Activated CD4-positive, alpha-beta T cell treated with anti-CD3 and anti-CD28 coated beads, Interleukin-2, amount 10 ng/mL, durations not matched to agents 7 days and 5 days (primary cell): ENCODE results near the gene TTC16. TPM values are rescaled to one million over a fixed set of nuclear protein-coding genes. Genes with fewer than 3 reads are reported as not detected.

ENCODE experiments used
- CTCF ChIA-PET: fragments of 350-600 bp; sonication (Branson Sonifier 250); formaldehyde crosslinking; loops from one replicate; lab custom pipeline; 2021; ENCODE audit warnings: antibody characterized with exemption; lab: Charles Lee
- POLR2A ChIA-PET: fragments of 350-600 bp; sonication (Branson Sonifier 250); formaldehyde crosslinking; loops from one replicate; lab custom pipeline; 2021; ENCODE audit warnings: antibody characterized with exemption; lab: Charles Lee
- DNase-seq: peaks from one replicate; pipeline ENCODE4 v3.0.0-alpha.2; 2020
- H3K27ac Mint-ChIP-seq: one replicate; pipeline ENCODE4 v1.8.0; 2021; ENCODE audit warnings: mild to moderate bottlenecking, moderate library complexity, mixed read lengths
- H3K27me3 Mint-ChIP-seq: one replicate; pipeline ENCODE4 v1.8.0; 2021; ENCODE audit warnings: mixed read lengths
- H3K36me3 Mint-ChIP-seq: one replicate; pipeline ENCODE4 v1.8.0; 2021; ENCODE audit warnings: low read depth, mixed read lengths
- H3K4me1 Mint-ChIP-seq: one replicate; pipeline ENCODE4 v1.8.0; 2021; ENCODE audit warnings: mixed read lengths
- H3K4me3 Mint-ChIP-seq: one replicate; pipeline ENCODE4 v1.8.0; 2021; ENCODE audit warnings: mild to moderate bottlenecking, moderate library complexity, mixed read lengths
- H3K9me3 Mint-ChIP-seq: one replicate; pipeline ENCODE4 v1.8.0; 2021; ENCODE audit warnings: mixed read lengths
- total RNA-seq, 2 experiments: library from RNA; stranded (reverse); gene quantifications; one replicate each; pipeline ENCODE4 v1.2.3, GENCODE V29; 2021

The TTC16 gene
- total RNA-seq, 2 experiments from 2014 or later: 1.2 to 1.6 TPM

DNA sequence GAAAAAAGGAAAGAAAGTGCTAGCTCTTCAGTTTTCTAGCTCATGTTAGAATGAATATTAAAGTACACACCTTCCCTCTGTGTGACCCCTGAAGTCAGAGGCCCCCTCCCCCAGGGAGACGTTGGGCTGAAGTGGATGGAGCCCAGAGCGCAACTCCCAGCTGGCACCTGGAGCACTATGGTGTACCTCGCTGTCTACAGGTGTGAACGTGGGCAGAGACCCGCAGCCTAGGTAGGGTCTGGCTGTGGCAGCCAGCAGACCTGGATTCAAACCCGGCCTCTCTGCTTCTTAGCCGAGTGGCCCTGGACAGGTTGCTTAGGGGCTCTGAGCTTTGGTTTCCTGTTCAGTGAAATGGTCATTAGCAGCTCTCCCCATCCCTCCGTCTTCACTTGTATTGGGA is 12.9 kb downstream of the TTC16 start:
- Mint-ChIP-seq H3K9me3 (no peaks in the 10 kb centered on the region), H3K36me3 (no peaks in the 10 kb centered on the region), H3K4me1 (peaks cover 4% of the 10 kb centered on the region), H3K27ac (no peak overlapping the region), H3K27me3 (no peaks in the 10 kb centered on the region), H3K4me3 (no peak overlapping the region)
- ChIA-PET POLR2A (no interaction called here), CTCF (interaction anchor here (1.0 to 1.3 kb wide), 5 partner anchors 35 to 192 kb away, joined by 3 to 5 read pairs (median 4); no protein-coding TSS in a partner anchor)
- no peak for DNase-seq

GRCh38 chr9:127729522-127730256 is 13.8 kb downstream of the TTC16 start:
- ChIA-PET CTCF (interaction anchor here (0.6 to 1.4 kb wide), 7 partner anchors 15 to 191 kb away, joined by 3 to 5 read pairs (median 4); no protein-coding TSS in a partner anchor), POLR2A (no interaction called here)
- no peak overlapping the region for H3K4me3 Mint-ChIP-seq
- no peak overlapping the region for H3K27ac Mint-ChIP-seq
- peaks cover 12% of the 10 kb centered on the region for H3K4me1 Mint-ChIP-seq
- no peak for DNase-seq
- H3K27me3 Mint-ChIP-seq: no peaks in the 10 kb centered on the region
- H3K9me3 Mint-ChIP-seq: no peaks in the 10 kb centered on the region
- no peaks in the 10 kb centered on the region for H3K36me3 Mint-ChIP-seq

DNA sequence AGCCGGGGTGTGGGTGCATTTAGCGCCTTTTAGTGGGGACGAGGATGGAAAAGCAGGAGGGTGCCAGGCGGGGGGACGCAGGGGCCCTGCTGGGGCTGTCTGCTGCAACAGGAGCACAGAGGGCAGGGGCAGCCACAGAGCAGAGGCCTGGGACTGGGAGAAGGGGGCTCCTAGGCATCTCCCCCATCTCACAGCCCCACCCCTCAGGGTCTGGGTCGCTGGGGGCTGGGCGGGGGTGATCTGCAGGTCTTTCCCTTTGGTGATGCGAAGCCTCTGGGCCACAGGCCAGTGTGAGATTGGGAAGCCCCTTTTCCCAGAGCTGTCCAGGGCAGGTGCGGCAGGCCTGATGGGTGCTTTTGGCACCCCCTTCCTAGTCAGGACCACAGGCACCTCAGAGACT is 14.4 kb downstream of the TTC16 start:
- no peak for DNase-seq
- H3K9me3 Mint-ChIP-seq: no peaks in the 10 kb centered on the region
- H3K4me3 Mint-ChIP-seq: no peak overlapping the region
- POLR2A ChIA-PET: no interaction called here
- no peak overlapping the region for H3K27ac Mint-ChIP-seq
- no peaks in the 10 kb centered on the region for H3K27me3 Mint-ChIP-seq
- H3K4me1 Mint-ChIP-seq: peaks cover 13% of the 10 kb centered on the region
- H3K36me3 Mint-ChIP-seq: no peaks in the 10 kb centered on the region
- CTCF ChIA-PET: interaction anchor here (0.6 to 1.4 kb wide), 3 partner anchors 16 to 55 kb away, joined by 3 to 5 read pairs (median 4); no protein-coding TSS in a partner anchor

GRCh38 chr9:127730799-127731410 is 15.0 kb downstream of the TTC16 start:
- Mint-ChIP-seq H3K36me3 (no peaks in the 10 kb centered on the region), H3K27me3 (no peaks in the 10 kb centered on the region), H3K27ac (no peak overlapping the region), H3K4me1 (peaks cover 18% of the 10 kb centered on the region), H3K9me3 (no peaks in the 10 kb centered on the region), H3K4me3 (no peak overlapping the region)
- ChIA-PET CTCF (interaction anchor here (0.8 to 1.4 kb wide), 2 partner anchors 17 to 62 kb away, joined by 3 to 4 read pairs; no protein-coding TSS in a partner anchor), POLR2A (no interaction called here)
- no peak for DNase-seq

DNA sequence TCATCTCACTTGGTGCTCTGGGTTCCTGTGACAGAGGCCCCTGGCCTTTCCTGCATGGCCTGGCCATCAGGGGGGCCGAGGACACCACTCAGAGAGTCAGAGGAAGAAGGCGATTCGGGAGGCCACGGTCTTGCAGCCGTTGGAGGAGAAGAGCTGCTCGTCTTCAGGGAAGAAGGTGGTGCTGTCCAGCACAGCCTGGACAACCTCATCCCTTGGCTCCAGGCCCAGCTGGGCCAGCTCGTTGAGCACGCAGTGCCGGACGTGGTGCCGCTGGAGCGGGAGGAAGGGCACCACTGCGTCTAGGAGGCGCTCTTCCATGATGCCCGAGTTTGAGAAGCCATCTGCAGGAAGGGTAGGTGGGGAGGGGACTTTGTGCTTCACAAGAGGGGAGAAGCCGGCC is 16.1 kb downstream of the TTC16 start:
- H3K4me1 Mint-ChIP-seq: peaks cover 24% of the 10 kb centered on the region

DNA sequence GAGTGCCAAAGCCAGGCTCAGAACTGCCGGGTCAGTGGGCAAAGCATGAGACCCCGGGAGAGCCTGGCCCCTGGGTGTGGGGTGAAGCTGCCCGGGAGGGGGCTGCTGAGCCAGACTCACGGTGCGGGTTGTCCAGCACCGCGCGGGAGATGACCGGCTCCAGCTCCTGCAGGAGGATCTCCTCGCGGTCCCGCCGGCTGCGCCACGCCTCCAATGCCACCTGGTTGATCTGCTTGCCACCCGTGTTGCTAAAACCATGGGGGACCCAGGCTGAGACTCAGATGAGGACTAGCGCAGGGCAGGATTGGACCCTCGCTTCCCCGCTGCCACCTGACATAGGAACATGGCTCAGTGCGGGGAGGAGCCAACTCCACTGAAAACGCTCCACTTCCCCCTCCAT is 16.6 kb downstream of the TTC16 start:
- H3K27me3 Mint-ChIP-seq: no peaks in the 10 kb centered on the region
- H3K4me1 Mint-ChIP-seq: peaks cover 27% of the 10 kb centered on the region
- H3K27ac Mint-ChIP-seq: no peak overlapping the region
- H3K4me3 Mint-ChIP-seq: no peak overlapping the region
- H3K9me3 Mint-ChIP-seq: no peaks in the 10 kb centered on the region
- CTCF ChIA-PET: no interaction called here
- no peak for DNase-seq
- POLR2A ChIA-PET: no interaction called here
- H3K36me3 Mint-ChIP-seq: peaks cover 4% of the 10 kb centered on the region

More for the DNA sequence above, 16.1 kb downstream of the TTC16 start:
- Mint-ChIP-seq H3K9me3 (no peaks in the 10 kb centered on the region), H3K36me3 (peaks cover under 1% of the 10 kb centered on the region), H3K27ac (no peak overlapping the region), H3K27me3 (no peaks in the 10 kb centered on the region), H3K4me3 (no peak overlapping the region)
- CTCF ChIA-PET: no interaction called here
- DNase-seq: no peak
- POLR2A ChIA-PET: no interaction called here

DNA sequence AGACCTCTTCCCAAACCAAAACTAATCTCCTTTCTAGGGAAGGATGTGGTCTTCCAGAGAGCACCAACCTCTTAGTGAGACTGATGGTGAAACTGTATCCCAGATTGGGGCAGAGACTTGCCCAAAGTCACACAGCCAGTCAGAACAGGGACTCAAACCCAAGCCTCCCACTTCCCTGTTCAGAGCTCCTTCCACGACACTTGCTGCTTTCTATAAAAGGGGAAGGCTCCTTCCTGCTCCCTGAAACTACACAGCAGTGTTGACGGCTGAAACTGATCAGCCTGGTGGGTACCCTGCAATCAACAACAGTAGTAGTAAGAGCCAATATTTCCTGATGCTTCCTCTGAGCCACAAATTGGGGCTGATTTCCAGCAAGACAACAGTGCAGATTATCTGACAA is 17.7 kb downstream of the TTC16 start:
- H3K9me3 Mint-ChIP-seq: no peaks in the 10 kb centered on the region
- H3K36me3 Mint-ChIP-seq: peaks cover 12% of the 10 kb centered on the region
- peak overlapping the region; percentile 82 for H3K4me3 Mint-ChIP-seq
- ChIA-PET CTCF (interaction anchor here (0.5 to 3.0 kb wide), 18 partner anchors 11 to 213 kb away, joined by 3 to 31 read pairs (median 10); partner anchors contain the start of genes CDK9, PIP5KL1, PTRH1 and ST6GALNAC4), POLR2A (no interaction called here)
- peaks cover 27% of the 10 kb centered on the region for H3K4me1 Mint-ChIP-seq
- DNase-seq: no peak
- H3K27me3 Mint-ChIP-seq: no peaks in the 10 kb centered on the region
- peak overlapping the region; percentile 39 for H3K27ac Mint-ChIP-seq

GRCh38 chr9:127734247-127734746 is 18.4 kb downstream of the TTC16 start:
- no peak for DNase-seq
- no peaks in the 10 kb centered on the region for H3K9me3 Mint-ChIP-seq
- CTCF ChIA-PET: interaction anchor here (0.6 to 3.0 kb wide), 70 partner anchors 9 to 403 kb away, joined by 3 to 31 read pairs (median 5); partner anchors contain the start of genes CDK9, CFAP157, PIP5KL1 and PTRH1
- POLR2A ChIA-PET: interaction anchor here (1.5 kb wide), 1 partner anchor 51 kb away, joined by 3 read pairs; no protein-coding TSS in a partner anchor
- no peaks in the 10 kb centered on the region for H3K27me3 Mint-ChIP-seq
- peak overlapping the region; percentile 94 for H3K27ac Mint-ChIP-seq
- H3K36me3 Mint-ChIP-seq: peaks cover 15% of the 10 kb centered on the region
- peak overlapping the region; percentile 82 for H3K4me3 Mint-ChIP-seq
- H3K4me1 Mint-ChIP-seq: peaks cover 27% of the 10 kb centered on the region

GRCh38 chr9:127734747-127735529 is 19.1 kb downstream of the TTC16 start, which contains the start of gene TOR2A:
TOR2A (minus strand) TSS chr9:127735294; CDS start chr9:127735270, 24 bp downstream.
- Mint-ChIP-seq H3K27ac (peak within 1 kb of the TSS; percentile 94), H3K9me3 (no peaks in the 10 kb centered on the region), H3K36me3 (peaks cover 17% of the 10 kb centered on the region), H3K4me3 (peak within 1 kb of the TSS; percentile 82), H3K4me1 (peaks cover 27% of the 10 kb centered on the region), H3K27me3 (no peaks in the 10 kb centered on the region)
- ChIA-PET POLR2A (interaction anchor here (1.0 to 1.5 kb wide), 2 partner anchors 50 to 62 kb away, joined by 3 read pairs; no protein-coding TSS in a partner anchor), CTCF (interaction anchor here (0.6 to 3.0 kb wide), 80 partner anchors 9 to 403 kb away, joined by 3 to 31 read pairs (median 5); partner anchors contain the start of genes CDK9, CFAP157, PIP5KL1 and PTRH1)
- DNase-seq: peak; percentile 99

- CTCF ChIA-PET: interaction anchor here (0.9 to 3.0 kb wide), 41 partner anchors 9 to 402 kb away, joined by 3 to 31 read pairs (median 8); partner anchors contain the start of genes CDK9, CFAP157, PIP5KL1 and PTRH1
- Mint-ChIP-seq H3K36me3 (peaks cover 17% of the 10 kb centered on the region), H3K4me1 (peaks cover 27% of the 10 kb centered on the region), H3K27ac (peak overlapping the region; percentile 94), H3K4me3 (peak overlapping the region; percentile 82), H3K27me3 (no peaks in the 10 kb centered on the region), H3K9me3 (no peaks in the 10 kb centered on the region)
- POLR2A ChIA-PET: interaction anchor here (1.0 to 1.5 kb wide), 2 partner anchors 50 to 62 kb away, joined by 3 read pairs; no protein-coding TSS in a partner anchor
- DNase-seq: no peak
Measured at GRCh38 chr9:127735530-127736185, 19.8 kb downstream of the TTC16 start.

- no peak for DNase-seq
- POLR2A ChIA-PET: no interaction called here
- Mint-ChIP-seq H3K27ac (no peak overlapping the region), H3K4me1 (peaks cover 24% of the 10 kb centered on the region), H3K36me3 (peaks cover 33% of the 10 kb centered on the region), H3K9me3 (no peaks in the 10 kb centered on the region), H3K27me3 (no peaks in the 10 kb centered on the region), H3K4me3 (no peak overlapping the region)
- CTCF ChIA-PET: no interaction called here
Measured at GRCh38 chr9:127738666-127739065, 22.8 kb downstream of the TTC16 start.
